Heart left ventricle (tissue), 13 donors: ENCODE data around the gene MUC2.

Experiments used
- CTCF ChIP-seq, 12 donors: fragments of 200-600 bp; sonication (generic) in 4 of 12; IDR thresholded peaks; one replicate each; pipeline versions ENCODE4 v1.5.0 to v1.8.0; 2018 to 2022; ENCODE audit warnings: antibody characterized with exemption in 12 of 12, mild to moderate bottlenecking in 5 of 12
- POLR2A ChIP-seq, 2 donors: fragments of 450-650 bp; IDR thresholded peaks; one replicate each; pipeline ENCODE4 v1.6.1; 2017; ENCODE audit warnings: antibody characterized with exemption in 2 of 2, mild to moderate bottlenecking in 2 of 2, moderate library complexity in 2 of 2
- donor health status: ischemic (EF 13 %, LVEDD 7.1; RV severe dilation, severe dysfunction).
- donor health status: DM: no; HTN: yes; CAD: no.
- donor health status: DM: no; HTN: no; CAD: no.
- donor health status: ischemic (EF 25% LVEDD 6.9; RV normal size, moderate dysfunction).
- donor health status: ischemic (EF 25% LVEDD 5.7; RV mildly dilated, moderate dysfunction).
- donor health status: ischemic (EF 35%, LVEDD 5.7; RV mildly dilated, moderate dysfunction).
- donor health status: nonischemic (EF 11% LVEDD 7.7; RV severe dilation, severe dysfunction).
- donor health status: DM: yes; HTN: yes; CAD: no.
- donor health status: PGD.
- donor health status: ischemic (EF 29% LVEDD 5.4; RV normal size, mild dysfunction).
- donor health status: nonischemic (EF 23%, LVEDD 6.1; RV moderate dilation, normal function).

- TF ChIP-seq CTCF (IDR thresholded peaks at IDR 0.05): no peak
- TF ChIP-seq POLR2A (IDR thresholded peaks at IDR 0.05): no peak
Observed at GRCh38 chr11:1038921-1039320, 35.8 kb upstream of the MUC2 start.
